GM19238 (cell line): ENCODE results near the gene CAMTA2.

ENCODE experiments used
- DNase-seq: peaks from one replicate; pipeline ENCODE4 v3.0.0; 2011; ENCODE audit warnings: low spot score; ENCODE audit not compliant: insufficient read length

CAMTA2 gene

GRCh38 chr17:4948166-4948930 is 39.1 kb downstream of the CAMTA2 start, which contains the start of gene PFN1:
TSS of gene PFN1 (minus strand) at chr17:4948530. CDS start at chr17:4948394, 136 bp downstream.
- DNase-seq = peak; percentile 84

- peak; percentile 68 for DNase-seq
These were observed 39.9 kb downstream of the CAMTA2 start for GRCh38 chr17:4947411-4948165.

- no peak for DNase-seq
These were observed 40.5 kb downstream of the CAMTA2 start for GRCh38 chr17:4947010-4947410.

- no peak for DNase-seq
These were observed 41.0 kb downstream of the CAMTA2 start for GRCh38 chr17:4946312-4946976.

- DNase-seq = no peak
These were observed 41.6 kb downstream of the CAMTA2 start for GRCh38 chr17:4945944-4946280.

GRCh38 chr17:4945176-4945943 is 42.1 kb downstream of the CAMTA2 start:
- DNase-seq = no peak

GRCh38 chr17:4944554-4945175 is 42.8 kb downstream of the CAMTA2 start:
- no peak for DNase-seq

GRCh38 chr17:4944163-4944553 is 43.3 kb downstream of the CAMTA2 start:
- no peak for DNase-seq

- DNase-seq = no peak
These were observed 44.5 kb downstream of the CAMTA2 start for GRCh38 chr17:4942760-4943508.

GRCh38 chr17:4941319-4941610 is 46.2 kb downstream of the CAMTA2 start:
- no peak for DNase-seq

GRCh38 chr17:4940555-4941318 is 46.7 kb downstream of the CAMTA2 start:
- no peak for DNase-seq

GRCh38 chr17:4939796-4940554 is 47.5 kb downstream of the CAMTA2 start, which contains the start of the genes RNF167 and SLC25A11:
TSS of gene RNF167 (plus strand) at chr17:4940268. CDS start at chr17:4940910, 642 bp downstream.
TSS of gene SLC25A11 (minus strand) at chr17:4940046. CDS start at chr17:4939910, 136 bp downstream.
- peak; percentile 93 for DNase-seq

GRCh38 chr17:4939546-4939795 is 48.0 kb downstream of the CAMTA2 start:
- no peak for DNase-seq

GRCh38 chr17:4938688-4939545 is 48.6 kb downstream of the CAMTA2 start:
- DNase-seq = no peak

GRCh38 chr17:4938069-4938491 is 49.4 kb downstream of the CAMTA2 start:
- DNase-seq = no peak

GRCh38 chr17:4937553-4937952 is 49.9 kb downstream of the CAMTA2 start:
- no peak for DNase-seq

- no peak for DNase-seq
These were observed 51.0 kb downstream of the CAMTA2 start for GRCh38 chr17:4936436-4936835.

GRCh38 chr17:4935650-4936049 is 51.8 kb downstream of the CAMTA2 start:
- no peak for DNase-seq
